Naive thymus-derived CD8-positive, alpha-beta T cell (primary cell): ENCODE measurements around the gene CHCHD1. TPM values are rescaled to one million over a fixed set of nuclear protein-coding genes. Genes with fewer than 3 reads are reported as not detected.

ENCODE experiments used
- ATAC-seq, 2 donors: fragments of 150-1000 bp; cut with Tn5 transposase in 1 of 2; sonication (Bioruptor Pico), chemical (Tn5 transposase) in 1 of 2; 1 replicate in 1 of 2; 2 replicates in 1 of 2; pipeline ENCODE4 v1.10.0; 2021; ENCODE audit warnings: mild to moderate bottlenecking in 2 of 2, moderate library complexity in 2 of 2
- POLR2A ChIA-PET: fragments of 350-600 bp; sonication (Branson Sonifier 250); formaldehyde crosslinking; loops from one replicate; lab custom pipeline; 2021; ENCODE audit warnings: antibody characterized with exemption; lab: Charles Lee
- DNase-seq, 10 donors: peaks; one replicate each; pipeline versions ENCODE4 v3.0.0 to v3.0.0-alpha.2; 2020 to 2022
- H3K27ac Mint-ChIP-seq, 10 donors: one replicate each; pipeline ENCODE4 v1.8.0; 2020 to 2022; ENCODE audit warnings: mild to moderate bottlenecking in 10 of 10, mixed read lengths in 10 of 10, moderate library complexity in 4 of 10, inconsistent platforms in 1 of 10
- H3K27me3 Mint-ChIP-seq, 5 donors: one replicate each; pipeline ENCODE4 v1.8.0; 2021 to 2022; ENCODE audit warnings: mixed read lengths in 5 of 5
- H3K36me3 Mint-ChIP-seq, 3 donors: one replicate each; pipeline ENCODE4 v1.8.0; 2020 to 2022; ENCODE audit warnings: mixed read lengths in 3 of 3, mild to moderate bottlenecking in 2 of 3, inconsistent platforms in 1 of 3
- H3K4me1 Mint-ChIP-seq, 4 donors: one replicate each; pipeline ENCODE4 v1.8.0; 2021 to 2022; ENCODE audit warnings: mixed read lengths in 4 of 4
- H3K4me3 Mint-ChIP-seq, 10 donors: one replicate each; pipeline ENCODE4 v1.8.0; 2020 to 2022; ENCODE audit warnings: mild to moderate bottlenecking in 10 of 10, mixed read lengths in 10 of 10, moderate library complexity in 6 of 10, inconsistent platforms in 1 of 10
- H3K9me3 Mint-ChIP-seq, 9 donors: one replicate each; pipeline ENCODE4 v1.8.0; 2020 to 2022; ENCODE audit warnings: mixed read lengths in 9 of 9, mild to moderate bottlenecking in 3 of 9, inconsistent platforms in 1 of 9, moderate library complexity in 1 of 9
- polyA plus RNA-seq, 3 donors: library from polyadenylated mRNA; unstranded; fragments of 300-500 nt; fragmentation: Illumina TruSeq; gene quantifications; one replicate each; pipeline ENCODE4 v1.2.3, GENCODE V29; 2021
- total RNA-seq, 8 experiments: library from RNA in 2 of 8; stranded (reverse) in 2 of 8; gene quantifications; one replicate each; pipeline ENCODE4 v1.2.3 and lab custom pipeline; 2021 to 2026

CHCHD1 gene
- total and polyA plus RNA-seq, 5 experiments from 2014 or later: 19.9 to 44.6 (median 32.2) TPM

- DNase-seq: peak in 8 of 10 donors; percentile 60 to 90 (median 77)
- ATAC-seq: peak; percentile 41 to 51
- peak overlapping the region; percentile 37 to 97 (median 94) for H3K27ac Mint-ChIP-seq
- peaks cover 0 to 61% (median 14%) of the 10 kb centered on the region in 3 donors for H3K36me3 Mint-ChIP-seq
- no peaks in the 10 kb centered on the region for H3K9me3 Mint-ChIP-seq
- peaks cover 32 to 59% (median 52%) of the 10 kb centered on the region in 4 donors for H3K4me1 Mint-ChIP-seq
- H3K27me3 Mint-ChIP-seq: no peaks in the 10 kb centered on the region
- POLR2A ChIA-PET: interaction anchor here (0.5 to 6.9 kb wide), 22 partner anchors 10 to 664 kb away, joined by 3 to 169 read pairs (median 6); partner anchors contain the start of genes CAMK2G, CHCHD1, NDST2 and SEC24C
- H3K4me3 Mint-ChIP-seq: peak overlapping the region; percentile 92 to 97 (median 96)
Measured at GRCh38 chr10:73771722-73772280, 10.0 kb upstream of the CHCHD1 start.

- Mint-ChIP-seq H3K27ac (peak overlapping the region; percentile 84 to 97 (median 94)), H3K36me3 (peaks cover 0 to 65% (median 12%) of the 10 kb centered on the region in 3 donors)
- peak; percentile 72 to 75 for ATAC-seq
Measured at GRCh38 chr10:73772281-73773151, 9.3 kb upstream of the CHCHD1 start.

DNA sequence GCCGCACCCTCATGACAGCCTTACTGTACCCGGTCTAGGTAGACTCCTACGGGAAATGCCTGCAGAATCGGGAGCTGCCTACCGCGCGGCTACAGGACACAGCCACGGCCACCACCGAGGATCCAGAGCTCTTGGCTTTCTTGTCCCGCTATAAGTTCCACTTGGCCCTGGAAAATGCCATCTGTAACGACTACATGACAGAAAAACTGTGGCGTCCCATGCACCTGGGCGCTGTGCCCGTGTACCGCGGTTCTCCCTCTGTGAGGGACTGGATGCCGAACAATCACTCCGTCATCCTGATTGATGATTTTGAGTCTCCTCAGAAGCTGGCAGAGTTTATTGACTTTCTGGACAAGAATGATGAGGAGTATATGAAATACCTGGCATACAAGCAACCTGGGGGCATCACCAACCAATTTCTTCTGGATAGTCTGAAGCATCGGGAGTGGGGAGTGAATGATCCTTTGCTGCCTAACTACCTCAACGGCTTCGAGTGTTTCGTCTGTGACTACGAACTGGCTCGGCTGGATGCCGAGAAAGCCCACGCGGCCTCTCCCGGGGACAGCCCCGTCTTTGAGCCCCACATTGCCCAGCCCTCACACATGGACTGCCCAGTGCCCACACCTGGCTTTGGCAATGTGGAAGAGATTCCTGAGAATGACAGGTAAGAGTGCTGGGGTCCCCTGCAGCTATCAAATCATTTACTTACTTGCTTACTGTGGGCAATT lies 8.5 kb upstream of the CHCHD1 start:
- DNase-seq (peak in 2 of 10 donors; percentile 10 to 15), ATAC-seq (peak; percentile 2 to 5)
- peak overlapping the region; percentile 92 to 97 (median 96) for H3K4me3 Mint-ChIP-seq
- no peaks in the 10 kb centered on the region for H3K9me3 Mint-ChIP-seq
- H3K36me3 Mint-ChIP-seq: peaks cover 0 to 64% (median 9%) of the 10 kb centered on the region in 3 donors
- POLR2A ChIA-PET: interaction anchor here (0.6 to 6.9 kb wide), 21 partner anchors 10 to 281 kb away, joined by 3 to 169 read pairs (median 5); partner anchors contain the start of genes CAMK2G, CHCHD1, NDST2 and SEC24C
- no peaks in the 10 kb centered on the region for H3K27me3 Mint-ChIP-seq
- peaks cover 34 to 66% (median 53%) of the 10 kb centered on the region in 4 donors for H3K4me1 Mint-ChIP-seq
- peak overlapping the region; percentile 84 to 97 (median 94) for H3K27ac Mint-ChIP-seq

More at GRCh38 chr10:73772281-73773151, 9.3 kb upstream of the CHCHD1 start:
- Mint-ChIP-seq H3K4me3 (peak overlapping the region; percentile 92 to 97 (median 96)), H3K9me3 (no peaks in the 10 kb centered on the region), H3K27me3 (no peaks in the 10 kb centered on the region), H3K4me1 (peaks cover 34 to 66% (median 53%) of the 10 kb centered on the region in 4 donors)
- POLR2A ChIA-PET: interaction anchor here (0.6 to 6.9 kb wide), 30 partner anchors 9 to 677 kb away, joined by 3 to 169 read pairs (median 4); partner anchors contain the start of genes CAMK2G, CHCHD1, NDST2 and SEC24C
- DNase-seq: peak; percentile 67 to 89 (median 77)

DNA sequence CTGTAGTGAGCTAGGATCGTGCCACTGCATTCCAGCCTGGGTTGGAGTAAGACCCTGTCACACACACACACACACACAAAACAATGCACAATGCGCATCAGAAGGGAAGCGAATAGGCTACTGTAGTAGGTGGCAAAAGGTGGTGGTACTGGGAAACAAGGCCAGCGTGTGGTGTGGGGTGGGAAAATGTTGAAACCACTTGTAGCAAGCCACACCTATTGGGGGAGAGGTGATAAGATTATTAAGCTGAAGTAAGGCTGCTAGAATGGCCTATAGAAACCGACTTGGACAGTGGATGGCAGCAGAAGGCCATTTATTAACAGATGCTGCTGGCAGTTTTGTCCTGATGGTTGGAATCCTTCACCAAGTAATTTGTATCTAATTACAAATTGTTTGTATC lies 7.2 kb upstream of the CHCHD1 start:
- peak overlapping the region in 9 of 10 donors; percentile 10 to 90 (median 60) for H3K27ac Mint-ChIP-seq
- H3K4me1 Mint-ChIP-seq: peaks cover 29 to 57% (median 44%) of the 10 kb centered on the region in 4 donors
- ATAC-seq (no peak), DNase-seq (peak in 1 of 10 donors; percentile 44)
- peak overlapping the region; percentile 92 to 97 (median 96) for H3K4me3 Mint-ChIP-seq
- POLR2A ChIA-PET: interaction anchor here (1.7 to 6.9 kb wide), 3 partner anchors 10 to 100 kb away, joined by 5 to 169 read pairs (median 15); partner anchors contain the start of genes CAMK2G, CHCHD1 and ZSWIM8
- H3K27me3 Mint-ChIP-seq: no peaks in the 10 kb centered on the region
- H3K9me3 Mint-ChIP-seq: no peaks in the 10 kb centered on the region
- peaks cover 0 to 65% (median 8%) of the 10 kb centered on the region in 3 donors for H3K36me3 Mint-ChIP-seq

GRCh38 chr10:73779018-73779417 lies 2.8 kb upstream of the CHCHD1 start:
- no peaks in the 10 kb centered on the region for H3K9me3 Mint-ChIP-seq
- H3K4me1 Mint-ChIP-seq: peaks cover 27 to 66% (median 60%) of the 10 kb centered on the region in 4 donors
- no peak for ATAC-seq
- peak overlapping the region in 2 of 10 donors; percentile 52 to 55 for H3K27ac Mint-ChIP-seq
- POLR2A ChIA-PET: interaction anchor here (0.6 to 4.6 kb wide), 4 partner anchors 30 to 263 kb away, joined by 3 to 18 read pairs (median 4); no protein-coding TSS in a partner anchor
- no peak for DNase-seq
- H3K4me3 Mint-ChIP-seq: no peak overlapping the region
- peaks cover 0 to 49% (median 5%) of the 10 kb centered on the region in 3 donors for H3K36me3 Mint-ChIP-seq
- no peaks in the 10 kb centered on the region for H3K27me3 Mint-ChIP-seq

DNA sequence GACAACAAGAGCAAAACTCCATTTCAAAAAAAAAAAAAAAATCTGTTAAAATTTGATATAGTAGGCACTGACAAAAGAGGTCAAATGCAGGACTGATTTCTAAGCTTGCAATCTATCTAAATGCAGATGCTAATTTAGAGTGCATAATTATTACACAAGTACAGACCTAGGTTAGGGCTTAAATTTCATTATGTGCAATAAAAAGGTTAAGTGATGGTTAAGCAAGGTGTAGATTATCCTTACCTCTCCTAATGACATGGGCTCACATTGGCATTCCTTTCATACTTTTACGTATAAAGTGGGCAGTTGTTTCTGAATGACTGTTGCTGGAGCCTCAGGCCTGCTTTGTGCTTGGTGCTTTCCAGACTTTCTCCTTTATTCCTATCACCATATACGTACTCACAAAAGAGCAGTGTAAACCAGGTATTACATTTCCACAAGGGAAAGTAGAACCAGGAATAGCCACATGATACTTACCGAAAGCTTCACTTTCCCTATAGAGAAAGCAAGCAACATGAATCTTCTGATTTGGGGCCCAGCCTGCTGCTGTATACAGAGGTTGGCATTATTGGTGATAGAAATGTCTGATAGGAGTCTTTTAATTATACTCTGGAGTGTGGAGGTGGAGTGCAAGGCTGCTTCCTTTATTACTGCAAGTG lies 2.2 kb upstream of the CHCHD1 start:
- Mint-ChIP-seq H3K27me3 (no peaks in the 10 kb centered on the region), H3K36me3 (peaks cover 0 to 45% (median 5%) of the 10 kb centered on the region in 3 donors), H3K9me3 (no peaks in the 10 kb centered on the region), H3K27ac (peak overlapping the region in 9 of 10 donors; percentile 22 to 80 (median 50)), H3K4me1 (peaks cover 23 to 62% (median 53%) of the 10 kb centered on the region in 4 donors), H3K4me3 (peak overlapping the region; percentile 36 to 99 (median 60))
- POLR2A ChIA-PET: interaction anchor here (0.7 to 9.7 kb wide), 4 partner anchors 8 to 67 kb away, joined by 4 to 169 read pairs (median 12); a partner anchor contains a TSS
- no peak for ATAC-seq
- DNase-seq: no peak

DNA sequence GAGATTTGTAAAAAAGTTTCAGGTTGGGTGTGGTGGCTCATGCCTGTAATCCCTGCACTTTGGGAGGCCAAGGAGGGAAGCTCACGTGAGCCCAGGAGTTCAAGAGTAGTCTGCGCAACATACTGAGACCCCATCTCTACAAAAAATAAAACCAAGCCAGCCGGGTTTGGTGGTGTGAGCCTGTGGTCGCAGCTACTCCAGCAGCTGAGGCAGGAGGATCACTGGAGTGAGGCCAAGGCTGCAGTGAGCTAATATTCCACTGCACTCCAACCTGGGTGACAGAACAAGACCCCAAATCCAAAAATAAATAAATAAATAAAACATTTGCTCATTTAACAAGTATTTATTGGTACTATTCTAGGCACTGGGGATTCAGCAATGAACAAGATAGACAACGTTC lies 1.5 kb upstream of the CHCHD1 start:
- POLR2A ChIA-PET: interaction anchor here (2.0 to 9.7 kb wide), 3 partner anchors 9 to 30 kb away, joined by 11 to 169 read pairs (median 18); a partner anchor contains a TSS
- Mint-ChIP-seq H3K36me3 (peaks cover 0 to 40% (median 5%) of the 10 kb centered on the region in 3 donors), H3K9me3 (no peaks in the 10 kb centered on the region), H3K4me3 (peak overlapping the region; percentile 94 to 100 (median 100)), H3K27ac (peak overlapping the region in 9 of 10 donors; percentile 46 to 100 (median 67)), H3K27me3 (no peaks in the 10 kb centered on the region), H3K4me1 (peaks cover 24 to 62% (median 52%) of the 10 kb centered on the region in 4 donors)
- ATAC-seq (no peak), DNase-seq (no peak)

- Mint-ChIP-seq H3K36me3 (peaks cover 0 to 33% (median 5%) of the 10 kb centered on the region in 3 donors), H3K9me3 (no peaks in the 10 kb centered on the region), H3K27ac (peak overlapping the region in 9 of 10 donors; percentile 65 to 100 (median 99)), H3K4me3 (peak overlapping the region; percentile 94 to 100 (median 100)), H3K4me1 (peaks cover 24 to 58% (median 49%) of the 10 kb centered on the region in 4 donors), H3K27me3 (no peaks in the 10 kb centered on the region)
- no peak for DNase-seq
- ATAC-seq: no peak
- POLR2A ChIA-PET: interaction anchor here (1.3 to 9.7 kb wide), 4 partner anchors 9 to 38 kb away, joined by 7 to 169 read pairs (median 14); a partner anchor contains a TSS
Measured at GRCh38 chr10:73780966-73781365, 882 bp upstream of the CHCHD1 start.

- Mint-ChIP-seq H3K4me3 (peak overlapping the region; percentile 94 to 100 (median 100)), H3K27me3 (no peaks in the 10 kb centered on the region), H3K4me1 (peaks cover 29 to 63% (median 55%) of the 10 kb centered on the region in 4 donors), H3K9me3 (no peaks in the 10 kb centered on the region), H3K27ac (peak overlapping the region; percentile 98 to 100 (median 100)), H3K36me3 (peaks cover 0 to 31% (median 5%) of the 10 kb centered on the region in 3 donors)
- ATAC-seq (no peak), DNase-seq (no peak)
- POLR2A ChIA-PET: interaction anchor here (0.7 to 9.7 kb wide), 10 partner anchors 9 to 685 kb away, joined by 3 to 169 read pairs (median 4); partner anchors contain the start of gene P4HA1
Measured at GRCh38 chr10:73781548-73781878, 335 bp upstream of the CHCHD1 start.

DNA sequence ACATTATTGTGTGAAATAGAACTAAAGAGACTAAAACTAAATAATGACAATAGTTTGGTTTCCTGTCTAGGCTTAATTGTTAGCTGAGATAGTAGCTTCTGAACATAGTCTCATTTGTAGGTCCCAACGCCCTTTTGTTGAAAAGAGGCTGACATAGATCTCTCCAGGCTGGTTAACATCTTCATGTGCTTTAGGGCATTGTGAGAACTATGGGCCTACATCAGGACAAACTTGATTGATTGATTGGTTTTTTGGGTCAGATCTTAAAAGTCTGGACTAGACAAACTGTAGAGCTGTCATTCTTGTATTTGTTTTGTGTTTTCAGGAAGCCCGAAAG lies 869 bp downstream of the CHCHD1 start:
- Mint-ChIP-seq H3K9me3 (no peaks in the 10 kb centered on the region), H3K36me3 (peaks cover 0 to 20% (median 1%) of the 10 kb centered on the region in 3 donors), H3K4me1 (peaks cover 27 to 66% (median 58%) of the 10 kb centered on the region in 4 donors), H3K27ac (peak overlapping the region; percentile 98 to 100 (median 100)), H3K27me3 (no peaks in the 10 kb centered on the region), H3K4me3 (peak overlapping the region; percentile 94 to 100 (median 100))
- ATAC-seq: no peak
- DNase-seq: no peak
- POLR2A ChIA-PET: interaction anchor here (0.6 to 9.7 kb wide), 6 partner anchors 11 to 217 kb away, joined by 3 to 169 read pairs (median 5); a partner anchor contains a TSS
